NAMALWA (cell line): Measurements from ENCODE around the gene RBM22.
A peak's percentile ranks its signal among the peaks of the same experiment; 100 is the strongest.

Source experiments
- DNase-seq: peaks from one replicate; pipeline ENCODE4 v3.0.0-alpha.2; 2015; ENCODE audit warnings: low spot score

The RBM22 gene

DNA sequence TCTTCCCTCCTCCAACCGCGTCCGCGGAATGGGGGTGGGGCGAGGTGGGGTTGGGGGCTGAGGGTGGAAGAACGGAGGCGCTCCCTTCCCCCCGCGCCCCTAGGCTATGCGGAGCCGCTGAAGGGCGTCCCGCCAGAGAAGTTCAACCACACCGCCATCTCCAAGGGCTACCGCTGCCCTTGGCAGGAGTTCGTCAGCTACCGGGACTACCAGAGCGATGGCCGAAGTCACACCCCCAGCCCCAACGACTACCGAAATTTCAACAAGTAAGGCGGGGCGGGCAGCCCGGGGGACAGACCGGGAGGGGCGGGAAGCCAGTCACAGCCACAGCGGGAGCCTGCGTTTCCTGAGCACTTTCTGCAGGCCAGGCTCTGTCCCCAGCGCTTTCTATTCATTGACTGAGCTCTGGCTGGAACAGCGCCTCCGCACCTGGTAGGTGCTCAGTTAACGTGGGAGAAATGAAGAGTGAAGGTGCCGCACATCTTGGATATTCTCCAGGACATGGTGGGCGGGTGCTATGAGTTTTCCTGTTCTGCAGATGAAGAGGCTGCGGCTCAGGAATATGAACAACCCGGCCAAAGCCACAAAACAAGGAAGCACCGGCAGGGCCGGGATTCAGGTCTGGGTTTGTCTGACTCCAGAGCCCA is 28.5 kb downstream of the RBM22 start:
- DNase-seq: no peak

DNA sequence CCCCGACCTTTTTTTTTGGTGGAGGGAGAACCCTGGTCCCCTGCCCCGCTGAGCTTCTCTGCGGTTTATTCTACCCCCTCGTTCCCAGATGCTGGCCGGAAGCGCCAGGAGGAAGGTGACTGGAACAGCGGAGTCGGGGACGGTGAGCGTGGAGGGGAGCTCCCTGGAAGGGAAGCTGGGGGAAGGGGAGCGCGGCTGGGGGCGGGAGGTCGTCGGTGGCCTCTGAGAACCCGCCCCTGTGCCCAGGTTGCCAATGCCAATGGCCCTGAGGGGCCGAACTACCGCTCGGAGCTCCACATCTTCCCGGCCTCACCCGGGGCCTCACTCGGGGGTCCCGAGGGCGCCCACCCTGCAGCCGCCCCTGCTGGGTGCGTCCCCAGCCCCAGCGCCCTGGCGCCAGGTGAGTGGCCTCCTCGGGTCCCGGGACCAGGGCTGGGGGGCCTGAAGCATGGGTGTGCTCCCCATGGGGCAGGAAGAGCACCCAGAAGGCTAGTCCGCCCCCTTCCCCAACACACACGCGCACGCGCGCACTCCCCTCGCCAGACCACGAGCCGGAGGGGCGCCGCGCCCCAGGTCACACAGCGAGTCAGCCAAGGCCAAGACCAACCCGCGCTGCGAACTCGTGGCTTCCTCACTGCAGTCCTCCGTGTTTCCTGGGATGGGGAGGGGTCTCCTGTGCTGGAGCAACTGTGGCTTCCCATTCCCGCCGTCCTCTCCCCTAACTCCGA is 29.2 kb downstream of the RBM22 start:
- no peak for DNase-seq

GRCh38 chr5:150670948-150671310 is 29.9 kb downstream of the RBM22 start:
- DNase-seq: no peak

- DNase-seq: no peak
Observed at GRCh38 chr5:150670275-150670947, 30.5 kb downstream of the RBM22 start.

DNA sequence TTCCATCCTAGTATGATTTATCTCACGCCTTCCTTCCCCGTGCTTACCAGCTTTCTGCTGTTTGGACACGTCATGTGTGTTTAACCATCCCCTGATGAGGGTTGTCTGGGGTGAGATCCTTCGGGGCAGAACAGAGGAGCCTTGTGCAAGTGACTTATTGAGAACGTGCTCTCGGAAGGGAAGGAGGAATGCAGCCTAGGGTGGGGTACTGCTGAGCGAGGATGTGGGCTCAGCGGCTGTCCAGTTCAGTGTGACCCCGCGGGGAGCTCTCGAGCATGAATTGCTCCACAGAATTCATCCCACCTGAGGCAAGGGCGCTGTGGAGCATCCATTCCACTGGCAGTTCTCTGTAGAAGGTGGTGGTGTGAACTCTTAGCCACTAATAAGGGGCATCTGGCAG is 35.8 kb downstream of the RBM22 start:
- no peak for DNase-seq

DNA sequence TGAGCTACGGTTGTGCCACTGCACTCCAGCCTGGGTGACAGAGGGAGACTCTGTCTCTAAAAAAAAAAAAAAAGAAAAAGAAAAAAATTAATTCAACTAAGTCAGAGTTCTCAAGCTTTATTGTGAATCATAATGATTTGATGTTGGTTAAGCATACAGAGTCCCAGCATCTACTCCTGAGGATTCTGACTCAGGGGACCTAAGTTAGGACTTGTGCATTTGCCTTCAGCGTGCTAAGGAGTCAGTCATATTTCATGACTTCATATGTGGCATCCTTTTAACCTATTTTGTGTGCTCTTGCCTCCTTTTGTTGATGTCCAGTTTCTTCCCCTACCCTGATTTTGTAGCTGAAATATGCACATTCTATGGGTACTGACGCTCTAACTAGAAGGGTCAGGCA is 36.9 kb downstream of the RBM22 start:
- DNase-seq: no peak

- DNase-seq: no peak
Observed at GRCh38 chr5:150662731-150663516, 37.9 kb downstream of the RBM22 start.

- no peak for DNase-seq
Observed at GRCh38 chr5:150661821-150662596, 38.9 kb downstream of the RBM22 start.

- DNase-seq: no peak
Observed at GRCh38 chr5:150661086-150661485, 39.8 kb downstream of the RBM22 start, which contains the start of gene MYOZ3. Gene MYOZ3 (plus strand): TSS chr5:150661251. CDS start chr5:150662942, 1,691 bp downstream.

DNA sequence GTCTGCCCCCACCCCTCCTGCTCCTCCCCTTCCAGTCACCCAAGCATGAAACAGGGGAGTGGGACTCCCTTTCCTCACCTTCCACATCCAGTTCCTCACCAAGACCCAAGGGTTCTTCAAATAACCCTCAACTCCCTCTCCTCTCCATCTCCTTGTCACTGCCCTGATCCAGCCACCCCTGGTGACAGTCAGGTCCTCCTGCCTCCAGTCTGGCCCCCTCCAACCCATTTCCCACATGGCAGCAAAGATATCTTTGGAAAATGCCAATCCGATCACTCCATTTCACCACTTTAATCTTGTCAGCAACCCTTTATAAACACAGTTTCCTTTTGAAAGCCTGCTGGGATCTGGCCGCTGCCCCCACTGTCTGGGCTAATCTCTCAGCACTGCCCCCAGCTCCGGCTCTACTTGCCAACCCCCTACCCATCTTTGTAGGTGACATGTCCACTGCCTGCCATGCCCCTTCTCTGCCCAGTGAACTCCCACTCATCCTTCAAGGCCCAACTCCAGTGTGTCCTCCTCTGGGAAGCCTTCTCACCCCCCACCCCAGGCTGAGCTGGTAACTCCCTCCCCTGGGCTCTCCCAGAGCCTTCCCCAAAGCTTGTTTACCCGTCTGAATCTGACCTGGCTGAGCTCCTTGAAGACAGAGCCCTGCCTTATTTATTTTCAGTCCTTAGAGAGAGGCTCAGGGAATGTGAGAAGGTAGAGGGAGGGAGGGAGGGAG is 40.6 kb downstream of the RBM22 start:
- DNase-seq: no peak

DNA sequence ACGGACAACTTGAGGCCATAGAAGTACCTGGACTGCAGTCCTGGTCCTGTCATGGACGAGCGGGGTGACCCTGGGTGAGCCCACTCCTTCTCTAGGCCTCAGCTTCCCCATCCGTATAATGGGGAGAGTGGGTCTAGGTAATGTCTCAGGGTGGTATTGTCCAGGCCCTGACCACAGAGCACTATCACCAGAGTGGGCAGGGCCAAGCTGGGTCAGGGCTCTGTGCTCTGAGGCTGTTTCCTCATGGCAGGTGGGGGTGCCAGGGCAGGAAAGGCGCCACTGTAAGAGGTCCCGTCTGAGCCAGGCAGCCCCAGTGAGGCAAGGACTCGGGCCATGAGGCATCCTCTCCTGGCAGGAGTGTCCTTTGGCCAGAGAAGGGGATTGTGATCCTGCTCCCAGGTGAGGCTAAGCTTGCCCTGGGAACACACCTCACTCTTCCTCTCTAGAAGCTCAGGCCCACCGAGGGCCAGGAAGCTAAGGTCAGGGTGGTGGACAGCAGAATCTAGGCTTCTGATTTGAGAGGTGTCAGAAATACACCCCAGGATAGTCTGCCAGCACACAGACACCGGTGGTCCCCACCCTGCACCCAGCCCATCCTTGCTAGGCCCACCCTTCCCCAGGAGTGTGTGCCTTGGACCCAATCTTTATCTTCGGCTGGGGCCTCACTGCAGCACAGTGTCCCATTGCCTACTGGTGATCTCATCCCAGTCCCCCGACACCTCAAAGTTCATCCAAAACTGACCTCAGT is 41.3 kb downstream of the RBM22 start:
- DNase-seq: no peak

GRCh38 chr5:150658699-150659265 is 42.1 kb downstream of the RBM22 start:
- no peak for DNase-seq

GRCh38 chr5:150658121-150658520 is 42.7 kb downstream of the RBM22 start:
- no peak for DNase-seq

DNA sequence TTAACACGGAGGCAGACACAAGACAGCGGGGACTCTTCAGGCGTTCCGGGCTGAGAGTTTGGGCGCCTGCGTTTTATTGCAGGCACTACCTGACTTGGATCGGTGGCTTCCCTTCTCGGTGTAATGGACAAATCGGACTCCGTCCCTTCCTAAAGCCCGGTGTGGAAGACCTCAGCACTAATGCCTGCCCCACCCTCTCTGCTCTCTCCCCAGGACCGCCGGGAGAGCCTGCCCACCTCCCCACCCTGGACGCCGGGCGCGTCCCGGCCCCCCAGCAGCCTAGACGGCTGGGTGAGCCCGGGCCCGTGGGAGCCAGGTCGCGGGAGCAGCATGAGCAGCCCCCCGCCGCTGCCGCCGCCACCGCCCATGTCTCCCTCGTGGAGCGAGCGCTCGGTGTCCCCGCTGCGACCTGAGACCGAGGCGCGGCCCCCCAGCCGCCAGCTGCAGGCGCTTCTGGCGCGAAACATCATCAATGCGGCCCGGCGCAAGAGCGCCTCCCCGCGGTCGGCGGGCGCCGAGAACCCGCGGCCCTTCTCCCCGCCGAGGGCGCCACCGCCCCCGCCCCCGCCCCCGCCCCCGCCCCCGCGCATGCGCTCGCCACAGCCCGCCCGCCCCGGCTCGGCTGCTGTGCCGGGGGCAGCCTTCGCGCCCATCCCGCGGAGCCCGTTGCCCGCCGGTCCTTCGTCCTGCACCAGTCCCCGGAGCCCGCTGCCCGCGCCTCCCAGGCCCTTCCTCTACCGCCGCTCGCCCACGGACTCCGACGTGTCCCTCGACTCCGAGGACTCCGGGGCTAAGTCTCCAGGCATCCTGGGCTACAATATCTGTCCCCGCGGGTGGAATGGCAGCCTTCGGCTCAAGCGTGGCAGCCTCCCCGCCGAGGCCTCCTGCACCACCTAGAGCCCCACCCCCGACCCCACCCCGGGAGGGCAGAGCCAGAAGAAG is 44.4 kb downstream of the RBM22 start:
- peak; percentile 80 for DNase-seq

GRCh38 chr5:150655221-150655620 is 45.6 kb downstream of the RBM22 start:
- no peak for DNase-seq

DNA sequence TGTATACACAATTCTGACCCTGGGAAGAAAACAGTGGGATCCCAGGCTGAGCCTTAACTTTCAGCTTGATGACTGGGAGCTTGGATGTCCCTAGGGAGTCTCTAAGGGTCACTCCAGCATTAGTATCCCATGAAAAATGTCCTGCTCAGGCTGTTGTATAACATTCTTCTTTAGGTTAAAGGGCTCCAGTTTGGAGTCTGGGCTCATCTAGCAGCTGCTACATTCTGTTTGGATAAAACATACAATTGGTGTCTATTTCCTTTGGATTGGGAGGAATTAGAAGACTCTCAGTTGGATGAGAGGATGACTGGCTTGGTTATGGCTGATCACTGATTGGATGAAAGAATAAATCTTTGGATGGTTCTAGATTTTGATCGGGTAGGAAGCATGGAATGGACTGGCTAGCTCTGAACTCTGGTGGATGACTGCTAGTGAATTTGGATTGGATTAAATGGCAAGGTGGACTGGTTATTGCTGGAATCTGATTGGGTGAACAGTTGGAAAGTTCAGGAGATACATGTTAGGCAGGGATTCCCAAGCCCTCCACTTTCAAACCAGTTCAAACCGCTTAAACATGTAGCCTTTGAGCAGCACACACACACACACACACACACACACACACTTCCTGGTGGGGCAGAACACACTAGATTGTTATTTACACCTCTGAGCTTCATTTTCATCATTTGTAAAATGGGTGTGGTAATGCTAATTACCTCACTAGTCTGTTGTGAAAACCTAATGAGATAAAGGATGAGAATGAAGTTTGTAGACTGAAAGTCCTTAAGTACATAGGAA is 46.9 kb downstream of the RBM22 start:
- DNase-seq: no peak

- DNase-seq: no peak
Observed at GRCh38 chr5:150653145-150653761, 47.6 kb downstream of the RBM22 start.
